Measurements from ENCODE around the gene SERPINI2.

GRCh38 chr3:167453815-167454214 lies 20.0 kb downstream of the SERPINI2 start:
- TF ChIP-seq, protein P1, sequence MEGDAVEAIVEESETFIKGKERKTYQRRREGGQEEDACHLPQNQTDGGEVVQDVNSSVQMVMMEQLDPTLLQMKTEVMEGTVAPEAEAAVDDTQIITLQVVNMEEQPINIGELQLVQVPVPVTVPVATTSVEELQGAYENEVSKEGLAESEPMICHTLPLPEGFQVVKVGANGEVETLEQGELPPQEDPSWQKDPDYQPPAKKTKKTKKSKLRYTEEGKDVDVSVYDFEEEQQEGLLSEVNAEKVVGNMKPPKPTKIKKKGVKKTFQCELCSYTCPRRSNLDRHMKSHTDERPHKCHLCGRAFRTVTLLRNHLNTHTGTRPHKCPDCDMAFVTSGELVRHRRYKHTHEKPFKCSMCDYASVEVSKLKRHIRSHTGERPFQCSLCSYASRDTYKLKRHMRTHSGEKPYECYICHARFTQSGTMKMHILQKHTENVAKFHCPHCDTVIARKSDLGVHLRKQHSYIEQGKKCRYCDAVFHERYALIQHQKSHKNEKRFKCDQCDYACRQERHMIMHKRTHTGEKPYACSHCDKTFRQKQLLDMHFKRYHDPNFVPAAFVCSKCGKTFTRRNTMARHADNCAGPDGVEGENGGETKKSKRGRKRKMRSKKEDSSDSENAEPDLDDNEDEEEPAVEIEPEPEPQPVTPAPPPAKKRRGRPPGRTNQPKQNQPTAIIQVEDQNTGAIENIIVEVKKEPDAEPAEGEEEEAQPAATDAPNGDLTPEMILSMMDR (IDR thresholded peaks at IDR 0.05), result no peak
- TF ChIP-seq POLR2A (IDR thresholded peaks at IDR 0.05), result no peak

Data from sigmoid colon (tissue), 3 donors.